GM12878 (cell line): ENCODE data around the gene HOGA1. TPM values are rescaled to one million over a fixed set of nuclear protein-coding genes. Genes with fewer than 3 reads are reported as not detected.

Source experiments
- ATAC-seq: fragments of 200-7000 bp; cut with Tn5 transposase; 3 replicates; pipeline ENCODE4 v1.9.1; 2020; ENCODE audit warnings: mild to moderate bottlenecking, moderate library complexity
- BruUV-seq: library from RNA; stranded (reverse); fragments of 400-500 nt; replicated peaks from 2 replicates; lab custom pipeline; 2021; lab: Mats Ljungman, UMichigan
- CTCF ChIA-PET: fragments of 300-600 bp; sonication (Branson Sonifier 250); formaldehyde crosslinking; extraction: SDS; loops from one replicate; lab custom pipeline; 2021; ENCODE audit warnings: inconsistent platforms; lab: Yijun Ruan, JAX
- POLR2A ChIA-PET: fragments of 350-600 bp; formaldehyde crosslinking; extraction: SDS; loops from one replicate; lab custom pipeline; 2021; ENCODE audit warnings: inconsistent platforms; lab: Charles Lee
- RAD21 ChIA-PET: fragments of 300-600 bp; sonication (Branson Sonifier 250); formaldehyde crosslinking; loops from one replicate; lab custom pipeline; 2023; ENCODE audit warnings: antibody characterized with exemption; ENCODE audit not compliant: unreplicated experiment; lab: Charles Lee
- SMC1A ChIA-PET: fragments of 300-600 bp; sonication (Branson Sonifier 250); formaldehyde crosslinking; loops from one replicate; lab custom pipeline; 2023; ENCODE audit not compliant: unreplicated experiment, uncharacterized antibody; lab: Charles Lee
- DNase-seq: peaks from one replicate; pipeline ENCODE4 v3.0.0-alpha.2; 2011; ENCODE audit warnings: low read depth, low spot score
- FAIRE-seq: peaks from 3 replicates; lab custom pipeline; 2011; peaks lifted over from hg19 to GRCh38; lab: Jason Lieb, UNC
- H2AFZ ChIP-seq: 2 replicates; pipeline ENCODE4 v1.6.0; 2011; ENCODE audit warnings: low read depth, low read length, control low read depth; ENCODE audit not compliant: control insufficient read depth
- H3K27ac ChIP-seq: 2 replicates; pipeline ENCODE4 v1.5.1; 2011; ENCODE audit warnings: control low read depth; ENCODE audit not compliant: control insufficient read depth, insufficient read depth
- H3K27me3 ChIP-seq, 2 experiments: replicated peaks in 1 of 2; 2 replicates each; pipeline versions ENCODE4 v1.6.0 to v1.6.1; 2011; ENCODE audit warnings: low read length in 1 of 2; ENCODE audit not compliant: control insufficient read depth in 2 of 2, insufficient read depth in 2 of 2
- H3K36me3 ChIP-seq, 2 experiments: 2 replicates each; pipeline ENCODE4 v1.5.1; 2011; ENCODE audit warnings: low read length in 1 of 2; ENCODE audit not compliant: control insufficient read depth in 2 of 2, insufficient read depth in 2 of 2
- H3K4me1 ChIP-seq: 2 replicates; pipeline ENCODE4 v1.6.1; 2011; ENCODE audit warnings: mild to moderate bottlenecking, low read length, moderate library complexity, mixed read lengths; ENCODE audit not compliant: control insufficient read depth, insufficient read depth
- H3K4me2 ChIP-seq: 2 replicates; pipeline ENCODE4 v1.6.0; 2011; ENCODE audit warnings: control low read depth; ENCODE audit not compliant: control insufficient read depth, insufficient read depth
- H3K4me3 ChIP-seq: fragments of 200-600 bp; sonication (generic); 2 replicates; pipeline ENCODE4 v1.5.1; 2016
- H3K79me2 ChIP-seq: 2 replicates; pipeline ENCODE4 v1.6.0; 2011; ENCODE audit warnings: low read length; ENCODE audit not compliant: control insufficient read depth, insufficient read depth
- H3K9ac ChIP-seq: 2 replicates; pipeline ENCODE4 v1.8.0; 2011; ENCODE audit warnings: low read length, control low read depth, mixed read lengths; ENCODE audit not compliant: control insufficient read depth, insufficient read depth
- H3K9me3 ChIP-seq: replicated peaks from 3 replicates; pipeline ENCODE4 v1.5.1; 2011; ENCODE audit warnings: mild to moderate bottlenecking, low read length; ENCODE audit not compliant: control insufficient read depth, insufficient read depth
- H4K20me1 ChIP-seq: 2 replicates; pipeline ENCODE4 v1.6.0; 2011; ENCODE audit not compliant: control insufficient read depth, insufficient read depth
- WGBS: methylation state at CpG from one replicate; pipeline ENCODE4 v1.1.6; 2016; ENCODE audit warnings: low lambda C conversion rate; ENCODE audit not compliant: insufficient replicate concordance, insufficient coverage; ENCODE audit errors: missing lambda C conversion rate; 5-methylcytosine and 5-hydroxymethylcytosine counted together
- in situ Hi-C: fragments of 300-500 bp; cut with MboI; formaldehyde crosslinking; loops from 9 replicates; pipeline ENCODE4 v1.14.3; 2018; ENCODE audit warnings: mixed read lengths
- intact Hi-C: fragments of 100-400 bp; cut with micrococcal nuclease; formaldehyde crosslinking; loops from one replicate; pipeline ENCODE4 v1.14.2; 2022; ENCODE audit not compliant: unreplicated experiment
- polyA plus RNA-seq, 11 experiments: library from polyadenylated mRNA; depleted of rRNA in 4 of 11; unstranded in 6 of 11; stranded (reverse) in 5 of 11; fragments of >200 nt; fragmentation: Nextera tagmentation in 4 of 11; fragmentation: Illumina TruSeq in 1 of 11; extraction: Ambion mirVana in 4 of 11; extraction: Trizol in 1 of 11; gene quantifications; 1 replicate in 1 of 11; 2 replicates in 10 of 11; pipeline versions ENCODE4 v1.2.1 to v1.2.3, GENCODE V29; 2011 to 2016; ENCODE audit warnings: inconsistent platforms in 2 of 11, missing spikeins in 2 of 11, low read depth in 1 of 11
- total RNA-seq, 4 experiments: library from RNA; depleted of rRNA in 3 of 4; stranded (reverse); fragments of >200 nt in 3 of 4; fragmentation: Illumina TruSeq in 1 of 4; extraction: Trizol in 1 of 4; gene quantifications; 2 replicates each; pipeline versions ENCODE4 v1.2.1 to v1.2.3, GENCODE V29; 2013 to 2021
- TF ChIP-seq, protein P1 (sequence below): IDR thresholded peaks from 2 replicates; pipeline ENCODE4 v1.6.1; 2011; ENCODE audit warnings: borderline replicate concordance, low read depth, mild to moderate bottlenecking, moderate library complexity, low read length; ENCODE audit not compliant: insufficient read depth, poor library complexity, severe bottlenecking

The HOGA1 gene
- total and polyA plus RNA-seq, 10 of the 15 experiments (the other 5 are each of a cell fraction or from before 2014, with no cell fraction given): 0.01 to 0.19 (median 0.06) TPM; not detected in 6

DNA sequence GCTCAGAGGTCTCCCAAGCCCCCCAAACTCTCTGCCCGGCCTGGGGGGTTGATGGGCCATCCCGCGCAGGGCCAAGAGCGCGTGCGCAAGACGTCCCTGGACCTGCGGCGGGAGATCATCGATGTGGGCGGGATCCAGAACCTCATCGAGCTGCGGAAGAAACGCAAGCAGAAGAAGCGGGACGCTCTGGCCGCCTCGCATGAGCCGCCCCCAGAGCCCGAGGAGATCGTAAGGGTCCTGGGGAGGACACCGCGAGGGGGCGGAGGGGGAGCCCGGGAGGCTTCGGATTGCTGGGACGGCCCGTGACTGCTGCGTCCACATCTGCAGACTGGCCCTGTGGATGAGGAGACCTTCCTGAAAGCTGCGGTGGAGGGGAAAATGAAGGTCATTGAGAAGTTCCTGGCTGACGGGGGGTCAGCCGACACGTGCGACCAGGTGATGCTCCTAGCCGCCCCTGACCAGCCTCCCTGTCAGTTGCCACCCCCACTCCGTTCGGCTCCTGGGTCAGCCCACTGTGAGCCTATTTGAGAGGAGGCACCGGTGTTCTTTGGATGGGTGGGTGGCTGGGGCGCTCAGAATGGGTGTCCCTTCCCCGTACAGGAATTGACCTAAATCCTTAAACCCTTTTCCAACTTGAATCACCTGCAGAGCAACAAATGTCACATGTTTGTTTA is 5.9 kb upstream of the HOGA1 start:
- Histone ChIP-seq H4K20me1 (no peaks in the 10 kb centered on the region), H3K36me3 (no peaks in the 10 kb centered on the region), H3K9ac (no peak overlapping the region), H2AFZ (no peak overlapping the region)
- WGBS: 61% methylated on average over 37 of the region's 40 CpGs
- SMC1A ChIA-PET: no interaction called here
- TF ChIP-seq, protein P1, sequence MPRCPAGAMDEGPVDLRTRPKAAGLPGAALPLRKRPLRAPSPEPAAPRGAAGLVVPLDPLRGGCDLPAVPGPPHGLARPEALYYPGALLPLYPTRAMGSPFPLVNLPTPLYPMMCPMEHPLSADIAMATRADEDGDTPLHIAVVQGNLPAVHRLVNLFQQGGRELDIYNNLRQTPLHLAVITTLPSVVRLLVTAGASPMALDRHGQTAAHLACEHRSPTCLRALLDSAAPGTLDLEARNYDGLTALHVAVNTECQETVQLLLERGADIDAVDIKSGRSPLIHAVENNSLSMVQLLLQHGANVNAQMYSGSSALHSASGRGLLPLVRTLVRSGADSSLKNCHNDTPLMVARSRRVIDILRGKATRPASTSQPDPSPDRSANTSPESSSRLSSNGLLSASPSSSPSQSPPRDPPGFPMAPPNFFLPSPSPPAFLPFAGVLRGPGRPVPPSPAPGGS: no peak
- TF ChIP-seq, all 136 proteins: peak for 0
- no peak overlapping the region for H3K4me2 ChIP-seq
- intact Hi-C loops: no loop called here
- ChIA-PET RAD21 (no interaction called here), CTCF (no interaction called here), POLR2A (no interaction called here)
- FAIRE-seq (no peak), ATAC-seq (peak; percentile 41; the same call in 2 of the 3 replicates), DNase-seq (no peak)
- no peak overlapping the region for H3K27ac ChIP-seq
- H3K79me2 ChIP-seq: no peaks in the 10 kb centered on the region
- H3K27me3 ChIP-seq: no peaks in the 10 kb centered on the region; a peak in 1 of 4 replicates
- no TSS peak for BruUV-seq
- H3K4me1 ChIP-seq: no peaks in the 10 kb centered on the region
- no peak overlapping the region for H3K4me3 ChIP-seq
- in situ Hi-C loops: no loop called here
- no peaks in the 10 kb centered on the region for H3K9me3 ChIP-seq
